Head of caudate nucleus (tissue), 42 donors: Measurements from ENCODE around the gene ADAMTS19.
"Not testable (repeated sequence)": the region's sequence is repeated elsewhere in the genome, so short reads cannot be mapped to it uniquely, and the experiment has no call there.

Source experiments
- DNase-seq, 42 donors: peaks; one replicate each; pipeline versions ENCODE4 v3.0.0 to v3.0.0-alpha.2; 2020 to 2021; ENCODE audit warnings: mixed read lengths in 7 of 42
- intact Hi-C: fragments of 100-400 bp; cut with DNase I; formaldehyde crosslinking; loops from one replicate; pipeline ENCODE4 v1.15.0; 2022

ADAMTS19 gene

DNA sequence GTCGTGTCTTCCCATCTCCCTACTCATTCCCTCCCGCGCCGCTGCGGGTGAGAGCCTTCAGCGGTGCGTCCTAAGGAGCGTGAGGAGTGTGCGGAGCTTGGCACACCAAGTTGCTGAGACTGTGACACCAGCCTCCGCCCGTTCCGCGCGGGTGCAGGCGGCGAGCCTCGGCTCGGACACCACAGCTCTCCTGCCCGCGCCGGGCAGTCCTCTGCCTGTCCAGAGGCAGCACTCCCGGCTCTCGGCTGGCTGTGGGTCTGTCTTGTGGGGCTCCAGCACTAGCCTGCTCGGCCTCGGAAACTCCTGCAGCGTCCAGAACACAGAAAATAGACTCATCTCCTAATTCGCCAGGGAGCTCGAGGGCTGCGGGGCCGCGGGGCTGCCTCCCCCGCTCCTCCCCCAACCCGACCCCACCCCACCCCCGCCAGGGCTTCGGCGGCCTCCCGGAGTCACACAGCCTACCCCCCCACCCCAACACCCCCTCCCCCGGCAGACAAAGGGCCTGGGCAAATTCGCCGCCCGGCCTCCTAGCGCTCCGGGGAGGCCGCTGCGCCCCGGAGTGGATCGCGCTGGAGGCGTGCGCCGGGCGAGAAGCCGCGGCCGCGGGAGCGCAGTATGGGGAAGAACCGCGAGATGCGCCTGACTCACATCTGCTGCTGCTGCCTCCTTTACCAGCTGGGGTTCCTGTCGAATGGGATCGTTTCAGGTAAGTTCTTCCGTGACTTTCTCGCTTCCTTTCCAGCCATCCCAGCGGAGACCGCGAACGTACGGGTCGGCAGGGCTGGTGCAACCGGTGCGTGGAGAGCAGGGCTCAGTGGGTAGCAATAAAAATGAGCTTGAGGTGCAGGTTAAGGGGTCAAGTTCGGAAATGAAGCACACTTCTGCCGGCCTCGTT lies at the start of gene ADAMTS19:
TSS of gene ADAMTS19 (plus strand) at position 522 of the 895 bp plus-strand sequence. CDS start at position 616, 94 bp downstream.
- DNase-seq = peak; percentile 15 to 80 (median 61)
- intact Hi-C loops = no loop called here

DNA sequence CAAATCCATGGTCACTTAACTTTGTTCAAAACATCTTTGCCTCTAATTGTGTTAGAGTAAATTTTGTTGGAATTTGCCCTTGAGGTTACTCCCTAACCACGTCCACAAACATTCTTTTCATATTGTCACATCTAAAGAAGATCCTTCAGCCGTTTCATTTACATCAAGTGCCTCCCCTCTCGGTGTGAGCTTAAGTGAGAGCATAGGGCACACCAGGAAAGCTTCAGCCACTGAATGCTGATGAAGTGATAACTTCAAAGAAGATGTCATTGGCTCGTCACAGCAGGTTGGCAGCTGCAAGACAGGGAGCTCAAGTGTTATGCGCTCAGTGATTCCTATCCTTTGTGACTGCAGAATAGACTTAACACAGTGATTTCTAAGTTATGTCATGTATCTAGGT lies 49.6 kb upstream of the ADAMTS19 start:
- intact Hi-C loops = no loop called here
- no peak for DNase-seq

DNA sequence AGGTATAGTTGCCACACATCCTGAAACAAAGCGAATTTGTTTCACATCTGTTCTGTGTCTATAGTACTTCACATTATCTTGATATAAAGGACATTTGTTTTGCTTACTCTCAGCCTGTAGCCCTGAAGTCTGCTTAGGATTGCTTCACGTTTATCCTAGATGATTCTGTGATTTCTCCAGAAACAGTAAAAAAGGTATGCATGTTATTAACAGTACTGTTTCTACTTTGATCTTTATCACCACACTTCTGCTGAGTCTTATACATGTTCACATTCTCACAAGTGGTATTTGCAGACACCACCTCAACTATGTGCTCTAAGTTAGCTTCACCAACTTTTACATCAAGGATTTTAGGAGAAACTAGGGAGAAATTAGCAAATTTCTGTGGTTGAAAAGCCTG lies 47.4 kb upstream of the ADAMTS19 start:
- intact Hi-C loops = no loop called here

GRCh38 chr5:129413570-129413969 lies 46.5 kb upstream of the ADAMTS19 start:
- intact Hi-C loops = no loop called here
- no peak for DNase-seq

More for the DNA sequence above, 47.4 kb upstream of the ADAMTS19 start:
- DNase-seq = no peak

DNA sequence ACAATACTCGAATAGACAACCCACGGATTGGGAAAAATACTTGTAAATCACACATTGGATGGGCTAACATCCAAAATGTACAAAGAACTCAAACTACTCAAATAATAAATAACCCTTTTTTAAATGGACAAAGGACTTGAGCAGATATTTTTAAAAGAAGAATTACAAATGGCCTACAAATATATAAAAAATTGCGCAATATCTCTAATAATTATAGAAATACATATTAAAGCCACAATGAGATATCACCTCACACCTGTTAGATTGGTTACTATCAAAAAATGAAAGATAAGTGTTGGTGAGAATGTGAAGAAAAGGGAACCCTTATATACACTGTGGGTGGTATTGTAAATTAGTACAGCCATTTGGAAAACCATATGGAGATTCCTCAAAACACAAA lies 40.8 kb upstream of the ADAMTS19 start:
- no peak for DNase-seq
- intact Hi-C loops = no loop called here

GRCh38 chr5:129425031-129425430 lies 35.1 kb upstream of the ADAMTS19 start:
- intact Hi-C loops = no loop called here
- no peak for DNase-seq

DNA sequence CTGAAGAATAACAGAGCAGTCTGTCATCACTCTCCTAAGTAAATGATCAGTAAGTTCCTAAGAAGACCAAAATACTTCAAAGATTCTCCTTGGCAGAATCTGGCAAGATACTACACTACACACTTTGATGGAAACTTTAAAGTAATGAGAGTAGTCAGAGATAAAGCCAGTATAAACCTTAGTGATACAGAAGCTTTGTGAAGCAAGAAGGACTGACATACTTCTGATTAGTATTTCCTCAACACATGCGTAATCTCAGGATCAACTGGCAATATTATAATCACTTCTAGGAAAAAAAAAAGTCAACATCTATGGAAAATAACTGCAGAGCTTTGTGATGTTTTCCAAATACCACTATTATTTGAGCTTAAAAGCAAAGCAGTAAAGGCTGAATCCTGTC lies 34.0 kb upstream of the ADAMTS19 start:
- intact Hi-C loops = no loop called here
- DNase-seq = no peak

DNA sequence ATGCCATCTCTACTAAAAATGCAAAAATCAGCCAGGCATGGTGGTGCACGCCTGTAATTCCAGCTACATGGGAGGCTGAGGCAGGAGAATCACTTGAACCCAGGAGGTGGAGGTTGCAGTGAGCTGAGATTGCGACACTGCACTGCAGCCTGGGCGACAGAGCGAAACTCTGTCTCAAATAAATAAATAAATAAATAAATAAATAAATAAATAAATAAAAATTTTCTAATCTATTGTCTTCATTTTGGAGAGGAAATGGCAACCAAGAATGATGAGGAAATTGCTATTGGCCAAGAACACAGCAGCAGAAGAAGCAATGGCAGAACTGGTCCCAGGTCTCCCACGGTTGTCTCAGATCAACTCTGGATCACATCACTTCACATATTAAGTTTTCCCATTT lies 31.5 kb upstream of the ADAMTS19 start:
- DNase-seq, intact Hi-C loops: not testable (repeated sequence)

DNA sequence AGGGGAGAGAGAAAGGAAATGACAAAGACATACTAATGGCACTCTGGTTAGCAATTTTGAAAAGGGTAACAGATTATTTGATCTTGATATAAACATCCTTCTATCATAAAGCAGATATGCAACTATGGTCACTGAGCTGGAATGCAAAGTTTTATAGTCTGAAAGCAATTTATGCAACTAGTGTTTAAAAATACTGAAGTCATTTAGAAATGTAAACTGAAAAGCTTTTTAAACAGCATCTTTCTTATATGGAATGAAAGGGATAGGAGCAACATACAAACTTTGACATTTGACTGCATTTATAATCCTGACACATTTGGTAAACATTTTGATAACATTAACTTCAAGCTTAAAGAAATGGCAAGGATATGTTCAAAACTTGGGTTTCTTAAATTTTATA lies 28.7 kb upstream of the ADAMTS19 start:
- no peak for DNase-seq
- intact Hi-C loops = no loop called here

- no peak for DNase-seq
- intact Hi-C loops = no loop called here
Measured at GRCh38 chr5:129438322-129438721, 21.8 kb upstream of the ADAMTS19 start.

GRCh38 chr5:129440424-129440823 lies 19.7 kb upstream of the ADAMTS19 start:
- intact Hi-C loops = no loop called here
- no peak for DNase-seq

- no peak for DNase-seq
- intact Hi-C loops = no loop called here
Measured at GRCh38 chr5:129441096-129441495, 19.0 kb upstream of the ADAMTS19 start.

GRCh38 chr5:129445379-129445778 lies 14.7 kb upstream of the ADAMTS19 start:
- no peak for DNase-seq
- intact Hi-C loops = no loop called here

- intact Hi-C loops = no loop called here
- no peak for DNase-seq
Measured at GRCh38 chr5:129447968-129448367, 12.1 kb upstream of the ADAMTS19 start.

- intact Hi-C loops = no loop called here
- no peak for DNase-seq
Measured at GRCh38 chr5:129448654-129449053, 11.4 kb upstream of the ADAMTS19 start.

DNA sequence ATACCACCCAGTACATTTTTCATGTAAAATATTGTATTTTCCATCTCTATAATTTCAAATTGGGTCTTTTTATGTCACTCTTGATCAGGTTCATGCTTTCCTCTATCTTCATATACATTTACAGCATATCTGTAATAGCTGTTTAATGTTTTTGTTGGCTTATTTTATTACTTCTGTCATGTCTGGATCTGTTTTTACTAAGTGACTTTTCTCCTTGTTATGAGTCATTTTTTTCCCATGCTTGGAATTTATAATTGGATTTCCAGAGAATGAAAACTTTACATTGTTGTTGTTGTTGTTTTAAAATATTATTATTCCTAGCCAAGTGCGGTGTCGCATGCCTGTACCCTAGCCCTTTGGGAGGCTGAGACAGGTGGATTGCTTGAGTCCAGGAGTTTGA lies 5.6 kb upstream of the ADAMTS19 start:
- intact Hi-C loops = no loop called here
- no peak for DNase-seq

GRCh38 chr5:129459450-129459776 lies 685 bp upstream of the ADAMTS19 start:
- intact Hi-C loops = no loop called here
- peak in 6 of 42 donors; percentile 3 to 48 (median 14) for DNase-seq

- no peak for DNase-seq
- intact Hi-C loops = no loop called here
Measured at GRCh38 chr5:129460672-129460935, 506 bp downstream of the ADAMTS19 start.

DNA sequence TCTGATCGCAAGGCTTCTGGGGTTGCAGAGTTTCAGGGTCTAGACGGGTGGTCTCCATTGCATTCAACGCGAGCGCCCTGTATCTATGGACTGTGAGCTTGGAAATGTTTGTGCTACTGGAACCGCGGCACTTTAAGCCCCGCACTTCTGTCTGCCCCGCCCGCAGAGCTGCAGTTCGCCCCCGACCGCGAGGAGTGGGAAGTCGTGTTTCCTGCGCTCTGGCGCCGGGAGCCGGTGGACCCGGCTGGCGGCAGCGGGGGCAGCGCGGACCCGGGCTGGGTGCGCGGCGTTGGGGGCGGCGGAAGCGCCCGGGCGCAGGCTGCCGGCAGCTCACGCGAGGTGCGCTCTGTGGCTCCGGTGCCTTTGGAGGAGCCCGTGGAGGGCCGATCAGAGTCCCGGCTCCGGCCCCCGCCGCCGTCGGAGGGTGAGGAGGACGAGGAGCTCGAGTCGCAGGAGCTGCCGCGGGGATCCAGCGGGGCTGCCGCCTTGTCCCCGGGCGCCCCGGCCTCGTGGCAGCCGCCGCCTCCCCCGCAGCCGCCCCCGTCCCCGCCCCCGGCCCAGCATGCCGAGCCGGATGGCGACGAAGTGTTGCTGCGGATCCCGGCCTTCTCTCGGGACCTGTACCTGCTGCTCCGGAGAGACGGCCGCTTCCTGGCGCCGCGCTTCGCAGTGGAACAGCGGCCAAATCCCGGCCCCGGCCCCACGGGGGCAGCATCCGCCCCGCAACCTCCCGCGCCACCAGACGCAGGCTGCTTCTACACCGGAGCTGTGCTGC lies 1.0 kb downstream of the ADAMTS19 start:
- intact Hi-C loops = no loop called here
- DNase-seq = peak in 41 of 42 donors; percentile 16 to 84 (median 69)

DNA sequence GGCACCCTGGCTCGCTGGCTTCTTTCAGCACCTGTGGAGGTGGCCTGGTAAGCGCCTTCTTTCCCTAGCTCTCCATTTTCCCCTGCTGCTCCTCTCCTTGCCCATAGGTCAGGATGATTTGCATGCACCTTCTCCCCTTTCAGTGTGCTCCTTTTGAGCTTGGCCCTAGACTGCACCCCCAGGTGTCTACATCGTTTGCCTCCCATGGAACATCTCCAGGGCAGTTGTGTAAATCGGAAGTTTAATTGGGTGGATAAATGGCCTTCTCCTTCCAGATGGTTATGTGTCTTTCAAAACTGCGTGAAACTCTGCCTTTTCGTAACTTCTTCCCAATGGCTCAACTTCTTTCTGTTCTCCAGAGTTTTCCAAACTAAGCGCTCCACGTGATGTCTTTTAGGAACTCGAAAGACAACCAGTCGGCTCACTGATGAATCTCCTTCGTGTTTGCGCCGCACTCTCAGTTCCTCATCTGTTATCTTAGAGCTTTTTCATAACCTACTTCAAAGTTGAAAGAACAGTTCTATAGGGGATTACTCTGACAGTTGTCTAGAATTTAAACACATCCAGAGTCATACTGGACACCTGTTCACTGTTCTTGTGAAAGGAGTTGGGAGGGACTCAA lies 1.7 kb downstream of the ADAMTS19 start:
- peak in 9 of 42 donors; percentile 6 to 47 (median 21) for DNase-seq
- intact Hi-C loops = no loop called here
